GM12874 (cell line): ENCODE measurements around the gene CRIP2.

ENCODE experiments used
- TF ChIP-seq, protein P1 (sequence below): IDR thresholded peaks from 2 replicates; pipeline ENCODE4 v1.5.1; 2011; ENCODE audit warnings: low read depth, mild to moderate bottlenecking, control low read depth, low read length, moderate library complexity; ENCODE audit not compliant: insufficient read depth

Gene CRIP2

DNA sequence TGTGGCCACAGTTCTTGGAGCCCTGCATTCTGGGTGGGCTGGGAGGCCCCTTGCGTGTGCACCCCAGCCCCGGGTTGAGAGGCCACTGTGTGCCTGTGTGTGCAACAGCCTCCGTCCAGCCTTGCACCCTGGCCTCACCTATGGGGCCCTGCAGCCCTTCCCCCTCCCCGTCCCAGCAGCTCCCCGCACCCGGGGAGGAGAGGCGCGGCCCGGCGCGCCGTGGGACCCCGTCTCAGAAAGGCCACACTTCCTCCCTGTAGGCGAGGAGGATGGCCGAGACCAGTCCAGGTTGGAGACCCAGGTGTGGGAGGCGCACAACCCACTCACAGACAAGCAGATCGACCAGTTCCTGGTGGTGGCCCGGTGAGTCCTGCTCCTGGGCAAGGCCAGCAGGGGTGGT lies 16.6 kb upstream of the CRIP2 start:
- TF ChIP-seq, protein P1, sequence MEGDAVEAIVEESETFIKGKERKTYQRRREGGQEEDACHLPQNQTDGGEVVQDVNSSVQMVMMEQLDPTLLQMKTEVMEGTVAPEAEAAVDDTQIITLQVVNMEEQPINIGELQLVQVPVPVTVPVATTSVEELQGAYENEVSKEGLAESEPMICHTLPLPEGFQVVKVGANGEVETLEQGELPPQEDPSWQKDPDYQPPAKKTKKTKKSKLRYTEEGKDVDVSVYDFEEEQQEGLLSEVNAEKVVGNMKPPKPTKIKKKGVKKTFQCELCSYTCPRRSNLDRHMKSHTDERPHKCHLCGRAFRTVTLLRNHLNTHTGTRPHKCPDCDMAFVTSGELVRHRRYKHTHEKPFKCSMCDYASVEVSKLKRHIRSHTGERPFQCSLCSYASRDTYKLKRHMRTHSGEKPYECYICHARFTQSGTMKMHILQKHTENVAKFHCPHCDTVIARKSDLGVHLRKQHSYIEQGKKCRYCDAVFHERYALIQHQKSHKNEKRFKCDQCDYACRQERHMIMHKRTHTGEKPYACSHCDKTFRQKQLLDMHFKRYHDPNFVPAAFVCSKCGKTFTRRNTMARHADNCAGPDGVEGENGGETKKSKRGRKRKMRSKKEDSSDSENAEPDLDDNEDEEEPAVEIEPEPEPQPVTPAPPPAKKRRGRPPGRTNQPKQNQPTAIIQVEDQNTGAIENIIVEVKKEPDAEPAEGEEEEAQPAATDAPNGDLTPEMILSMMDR = no peak

DNA sequence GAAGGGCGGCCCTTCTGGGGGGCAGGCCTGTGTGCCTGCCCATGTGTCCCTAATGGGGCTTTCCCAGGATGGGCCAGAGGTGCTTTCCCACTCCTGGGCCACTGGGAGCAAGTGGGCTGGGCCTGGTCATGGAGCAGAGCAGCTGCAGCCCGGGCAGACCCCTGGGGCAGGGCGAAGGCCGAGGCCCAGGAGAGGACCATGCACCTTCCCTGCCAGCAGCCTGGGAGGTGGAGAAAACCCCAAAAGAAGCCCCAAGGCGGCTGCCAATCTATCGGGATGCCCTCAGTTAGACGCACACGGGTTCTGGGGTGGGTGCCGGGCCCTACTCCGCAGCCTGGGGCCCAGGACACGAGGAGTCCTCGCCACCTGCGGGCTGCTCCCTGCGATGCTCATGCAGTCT lies 16.1 kb upstream of the CRIP2 start:
- TF ChIP-seq, protein P1 = no peak

DNA sequence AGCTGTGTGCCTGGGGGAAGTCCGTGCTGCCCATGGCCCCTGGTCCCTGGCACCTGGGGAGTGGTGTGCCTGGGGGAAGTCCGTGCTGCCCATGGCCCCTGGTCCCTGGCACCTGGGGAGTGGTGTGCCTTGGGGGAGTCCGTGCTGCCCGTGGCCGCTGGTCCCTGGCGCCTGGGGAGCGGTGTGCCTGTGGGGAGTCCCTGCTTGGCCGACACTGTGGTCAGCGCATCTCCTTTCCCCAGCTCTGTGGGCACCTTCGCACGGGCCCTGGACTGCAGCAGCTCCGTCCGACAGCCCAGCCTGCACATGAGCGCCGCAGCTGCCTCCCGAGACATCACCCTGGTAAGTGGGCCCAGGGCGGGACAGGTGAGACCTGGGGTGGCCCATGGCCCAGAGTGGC lies 14.5 kb upstream of the CRIP2 start:
- TF ChIP-seq, protein P1 = no peak

DNA sequence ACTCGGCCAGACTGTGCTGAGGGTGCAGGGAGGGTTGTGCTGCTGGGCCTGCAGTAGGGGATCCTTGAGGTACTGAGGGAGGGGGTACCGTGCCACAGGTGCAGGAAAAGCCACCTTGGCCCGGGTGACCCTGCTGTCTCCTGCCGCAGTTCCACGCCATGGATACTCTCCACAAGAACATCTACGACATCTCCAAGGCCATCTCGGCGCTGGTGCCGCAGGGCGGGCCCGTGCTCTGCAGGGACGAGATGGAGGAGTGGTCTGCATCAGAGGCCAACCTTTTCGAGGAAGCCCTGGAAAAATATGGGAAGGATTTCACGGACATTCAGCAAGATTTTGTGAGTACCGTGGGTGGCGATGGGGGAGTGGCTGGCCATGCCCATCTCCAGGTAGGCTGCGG lies 14.0 kb upstream of the CRIP2 start:
- TF ChIP-seq, protein P1 = no peak

DNA sequence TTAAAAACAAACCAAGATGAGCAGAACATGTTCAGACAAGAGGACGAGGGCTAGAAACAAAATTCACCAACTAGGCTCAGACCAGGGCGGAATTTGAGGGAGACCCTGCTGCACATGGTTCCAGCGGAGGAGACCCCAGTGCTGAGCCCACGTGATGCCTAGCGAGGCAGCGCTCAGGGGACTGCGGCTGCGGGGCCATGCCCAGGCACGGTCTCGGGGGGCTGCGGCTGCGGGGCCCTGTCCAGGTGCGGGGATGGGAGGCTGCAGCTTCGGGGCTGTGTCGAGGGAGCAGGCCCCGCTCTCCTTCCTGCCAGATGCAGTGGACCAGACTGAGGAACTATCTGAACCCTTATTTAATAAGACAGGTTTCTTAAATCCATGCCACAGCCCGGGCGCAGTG lies 12.7 kb upstream of the CRIP2 start:
- TF ChIP-seq, protein P1 = no peak

DNA sequence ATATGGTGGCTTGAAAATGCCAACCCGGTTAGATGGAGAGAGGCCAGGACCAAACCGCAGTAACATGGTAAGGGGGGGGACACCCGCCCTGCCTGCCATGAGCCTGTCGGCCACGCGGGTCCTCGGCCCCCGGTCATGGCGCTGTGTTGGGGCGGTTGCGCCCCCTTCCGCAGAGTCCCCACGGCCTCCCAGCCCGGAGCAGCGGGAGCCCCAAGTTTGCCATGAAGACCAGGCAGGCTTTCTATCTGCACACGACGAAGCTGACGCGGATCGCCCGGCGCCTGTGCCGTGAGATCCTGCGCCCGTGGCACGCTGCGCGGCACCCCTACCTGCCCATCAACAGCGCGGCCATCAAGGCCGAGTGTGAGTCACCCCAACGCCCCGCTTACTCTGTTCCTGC lies 10.1 kb upstream of the CRIP2 start:
- TF ChIP-seq, protein P1 = no peak

DNA sequence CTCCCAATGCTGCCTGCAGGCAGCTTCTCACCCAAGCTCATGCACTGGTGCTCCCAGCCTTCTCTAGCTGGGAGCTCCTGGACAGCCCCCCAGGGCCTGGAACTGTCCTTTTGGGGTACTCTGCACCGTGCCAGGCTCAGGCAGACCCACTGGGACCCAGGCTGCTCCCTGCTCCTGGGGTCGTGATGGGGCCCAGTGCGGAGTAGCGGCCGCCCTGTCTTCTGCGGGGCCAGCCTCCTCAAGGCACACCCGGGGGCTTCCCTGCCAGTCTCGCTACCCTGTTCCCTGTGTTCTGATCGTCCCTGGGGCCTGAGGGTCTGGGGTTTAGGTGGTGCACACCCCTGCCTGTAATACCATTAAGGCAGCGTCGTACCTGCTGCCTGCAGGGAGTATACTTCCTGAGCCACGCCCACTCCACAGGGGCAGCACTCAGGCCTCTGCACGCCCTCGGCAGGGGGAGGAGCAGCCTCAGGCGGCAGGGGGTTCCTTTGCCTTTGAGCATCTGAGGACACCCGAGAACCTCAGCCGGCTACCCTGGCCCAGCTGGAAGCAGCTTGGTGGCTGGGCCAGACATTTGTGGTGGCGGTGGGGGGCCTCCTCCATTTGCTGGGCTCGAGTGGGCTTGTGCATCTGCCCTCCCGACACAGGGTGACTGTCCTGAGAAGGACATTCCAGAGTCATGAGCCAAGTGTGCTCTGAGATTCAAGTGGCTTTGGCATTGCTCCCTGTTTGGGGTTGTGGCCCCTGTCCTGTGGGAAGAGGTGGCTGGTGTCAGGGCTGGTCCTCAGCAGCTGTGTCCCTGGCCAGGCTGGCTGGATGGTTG lies 9.2 kb upstream of the CRIP2 start:
- TF ChIP-seq, protein P1 = no peak
